ENCODE measurements around the gene TK2. TPM values are rescaled to one million over a fixed set of nuclear protein-coding genes. Genes with fewer than 3 reads are reported as not detected.
"Not testable (repeated sequence)": the region's sequence is repeated elsewhere in the genome, so short reads cannot be mapped to it uniquely, and the experiment has no call there.

Gene TK2
- total RNA-seq (2014; rRNA removed; shearing (Covaris generic)) = 10.3 and 15.8 TPM in 2 replicates

DNA sequence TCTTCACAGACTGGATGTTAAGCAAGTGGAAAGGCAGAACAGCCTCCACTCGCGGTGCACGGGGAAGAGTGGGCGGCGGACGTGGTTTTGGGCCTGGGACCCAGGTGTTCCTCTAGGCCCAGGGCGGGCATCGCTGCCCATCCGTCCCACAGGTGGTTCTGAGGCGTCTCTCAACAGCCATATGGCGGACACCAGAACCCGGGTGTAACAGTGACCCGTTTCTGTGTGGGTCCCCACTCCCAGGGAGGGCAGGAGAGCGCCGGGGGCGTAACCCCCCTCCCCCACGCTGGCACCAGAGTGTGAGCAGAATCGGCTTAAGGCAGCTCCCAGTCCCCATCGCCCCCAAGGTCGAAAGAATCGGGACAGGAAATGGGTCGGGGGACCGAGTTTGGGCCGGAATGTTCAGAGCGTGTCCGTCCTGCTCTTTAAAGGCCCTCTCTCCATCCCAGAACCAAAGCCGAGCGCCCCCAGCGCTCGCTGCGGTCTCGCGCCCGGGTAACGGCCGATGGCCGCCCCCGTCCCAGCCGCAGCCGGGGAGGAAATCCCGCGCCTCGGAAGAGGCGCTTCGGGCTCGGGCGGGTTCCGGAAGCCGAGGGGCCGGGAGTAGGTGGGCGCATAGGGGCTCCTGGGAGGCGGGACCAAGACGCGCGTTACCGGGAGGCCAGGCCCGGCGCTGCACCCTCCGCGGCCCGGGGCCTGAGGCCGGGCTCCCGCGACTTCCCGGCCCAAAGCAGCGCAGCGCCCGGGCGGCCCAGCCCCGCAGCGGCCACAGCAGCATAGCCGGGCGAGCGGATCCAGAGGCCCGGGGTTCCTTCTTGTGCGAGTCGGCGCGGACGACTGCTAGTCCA is at the start of gene TK2:
Gene TK2 (minus strand): TSS at position 839 of the 848 bp plus-strand sequence. CDS start 61 bp downstream, at position 778.
- peak; percentile 52 for DNase-seq (ENCODE audit: low spot score)
- in situ Hi-C loops (cut with HindIII; ENCODE audit: low sequenced_read_pairs) = no loop called here

DNA sequence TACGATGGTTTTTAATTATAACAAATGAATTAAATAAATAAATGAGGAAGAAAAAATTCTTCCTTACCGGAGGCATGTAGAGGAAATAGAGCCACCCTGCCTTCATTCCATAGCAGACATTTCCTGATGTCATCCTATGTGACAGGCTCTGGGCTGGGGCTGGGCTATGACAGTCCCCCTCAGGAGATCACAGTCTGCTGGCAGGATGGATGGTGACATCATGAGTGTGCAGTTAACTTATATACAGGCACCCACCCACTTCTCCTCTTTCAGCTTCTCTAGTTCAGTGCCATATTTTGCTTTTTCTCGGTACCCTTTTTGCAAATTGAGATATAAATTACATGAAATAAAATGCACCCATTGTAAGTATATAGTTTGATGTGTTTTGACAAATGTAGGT is 48.2 kb upstream of the TK2 start:
- DNase-seq (ENCODE audit: low spot score) = no peak
- in situ Hi-C loops (cut with HindIII; ENCODE audit: low sequenced_read_pairs) = no loop called here

DNA sequence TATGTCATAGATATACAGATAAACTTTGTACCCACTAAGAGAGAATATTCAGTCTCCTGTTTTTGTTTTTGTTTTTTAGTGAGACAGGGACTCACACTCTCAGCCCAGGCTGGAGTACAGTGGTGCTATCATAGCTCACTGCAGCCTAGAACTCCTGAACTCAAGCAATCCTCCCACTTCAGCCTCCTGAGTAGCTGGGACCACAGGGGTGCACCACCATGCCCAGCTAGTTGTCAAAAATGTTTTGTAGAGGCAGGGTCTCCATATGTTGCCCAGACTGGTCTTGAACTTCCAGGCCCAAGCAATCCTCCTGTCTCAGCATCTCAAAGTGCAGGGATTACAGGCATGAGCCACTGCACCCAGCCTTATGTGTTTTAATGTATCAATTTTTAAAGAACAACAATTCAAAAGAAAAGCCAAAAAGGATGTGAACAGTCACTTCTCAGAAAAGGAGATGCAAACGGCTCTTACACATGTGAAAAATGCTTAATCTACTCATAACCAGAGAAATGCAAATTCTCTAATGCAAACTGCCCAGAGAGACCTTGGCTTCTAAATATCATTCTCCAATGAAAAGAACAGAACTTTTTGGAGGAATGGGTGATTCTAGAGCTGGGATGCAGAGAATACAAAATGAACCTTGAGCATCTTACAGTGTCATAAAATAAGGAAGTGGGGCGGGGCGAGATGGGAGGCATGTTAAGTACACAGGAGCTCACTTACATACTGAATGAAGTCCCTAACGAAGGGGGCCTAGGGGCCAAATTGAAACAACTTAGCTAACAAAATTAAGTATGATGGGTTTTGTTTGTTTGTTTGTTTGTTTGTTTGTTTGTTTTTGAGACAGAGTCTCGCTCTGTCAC is 47.3 kb upstream of the TK2 start:
- in situ Hi-C loops (cut with HindIII; ENCODE audit: low sequenced_read_pairs) = no loop called here
- no peak for DNase-seq (ENCODE audit: low spot score)

DNA sequence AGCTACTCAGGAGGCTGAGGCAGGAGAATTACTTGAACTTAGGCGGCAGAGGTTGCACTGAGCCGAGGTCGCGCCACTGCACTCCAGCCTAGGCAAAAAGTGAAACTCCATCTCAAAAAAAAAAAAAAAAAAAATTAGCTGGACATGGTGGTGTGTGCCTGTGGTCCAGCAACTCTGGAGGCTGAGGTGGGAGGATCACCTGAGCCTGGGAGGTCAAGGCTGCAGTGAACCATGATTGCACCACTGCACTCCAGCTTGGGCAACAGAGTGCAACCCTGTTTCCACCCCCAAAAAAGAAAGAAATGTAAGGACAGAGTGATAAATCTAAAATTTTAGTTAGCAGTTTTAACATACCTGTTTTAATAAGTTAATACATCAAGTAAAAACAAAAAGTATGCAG is 46.6 kb upstream of the TK2 start:
- DNase-seq (ENCODE audit: low spot score); in situ Hi-C loops (cut with HindIII; ENCODE audit: low sequenced_read_pairs): not testable (repeated sequence)

DNA sequence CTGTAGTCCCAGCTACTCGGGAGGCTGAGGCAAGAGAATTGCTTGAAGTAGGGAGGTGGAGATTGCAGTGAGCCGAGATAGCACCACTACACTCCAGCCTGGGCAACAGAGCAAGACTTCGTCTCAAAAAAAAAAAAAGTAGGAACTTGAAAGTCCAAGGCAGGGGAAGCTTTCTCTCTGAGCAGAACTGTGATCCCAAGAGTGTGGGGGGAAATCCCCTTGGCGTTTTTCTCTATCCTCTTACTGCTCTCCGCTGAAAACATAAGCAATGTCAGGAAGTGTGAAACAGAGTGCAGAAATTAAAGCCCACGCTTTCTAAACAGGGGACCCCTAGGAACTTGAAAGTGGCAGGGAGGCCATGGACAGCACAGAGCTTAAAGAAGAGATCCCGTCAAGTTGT is 44.8 kb upstream of the TK2 start:
- DNase-seq (ENCODE audit: low spot score) = no peak
- in situ Hi-C loops (cut with HindIII; ENCODE audit: low sequenced_read_pairs) = no loop called here

DNA sequence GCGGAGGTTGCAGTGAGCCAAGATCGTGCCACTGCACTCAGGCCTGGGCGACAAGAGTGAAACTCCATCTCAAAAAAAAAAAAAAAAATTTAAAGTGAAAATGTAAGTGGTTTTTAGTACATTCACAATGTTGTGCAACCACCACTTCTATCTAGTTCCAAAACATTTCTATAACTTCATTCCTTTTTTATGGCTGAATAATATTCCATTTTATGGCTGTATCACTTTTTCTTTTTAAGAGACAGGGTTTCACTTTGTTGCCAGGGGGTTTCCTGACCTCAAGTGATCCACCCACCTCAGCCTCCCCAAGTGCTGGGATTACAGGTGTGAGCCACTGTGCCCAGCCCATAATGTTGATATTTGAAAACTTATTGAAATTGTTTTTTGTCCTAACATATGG is 42.9 kb upstream of the TK2 start:
- in situ Hi-C loops (cut with HindIII; ENCODE audit: low sequenced_read_pairs) = no loop called here

DNA sequence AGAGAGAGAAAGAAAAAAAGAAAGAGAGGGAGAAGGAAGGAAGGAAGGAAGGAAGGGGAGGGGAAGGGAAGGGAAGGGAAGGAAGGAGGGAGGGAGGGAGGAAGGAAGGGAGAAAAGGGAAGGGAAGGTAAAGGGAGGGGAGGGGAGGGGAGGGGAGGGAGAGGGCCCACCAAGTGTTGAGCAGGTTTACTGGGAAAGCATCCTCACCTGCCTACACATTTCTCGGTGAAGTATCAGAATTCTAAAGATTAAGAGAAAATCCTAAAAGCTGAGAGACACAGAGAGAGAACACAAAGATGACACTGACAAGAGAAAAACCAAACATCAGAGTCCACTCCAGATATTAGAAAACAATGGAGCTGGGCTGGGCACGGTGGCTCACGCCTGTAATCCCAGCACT is 42.3 kb upstream of the TK2 start:
- in situ Hi-C loops (cut with HindIII; ENCODE audit: low sequenced_read_pairs) = no loop called here
- no peak for DNase-seq (ENCODE audit: low spot score)

More for the DNA sequence above, 42.9 kb upstream of the TK2 start:
- no peak for DNase-seq (ENCODE audit: low spot score)

DNA sequence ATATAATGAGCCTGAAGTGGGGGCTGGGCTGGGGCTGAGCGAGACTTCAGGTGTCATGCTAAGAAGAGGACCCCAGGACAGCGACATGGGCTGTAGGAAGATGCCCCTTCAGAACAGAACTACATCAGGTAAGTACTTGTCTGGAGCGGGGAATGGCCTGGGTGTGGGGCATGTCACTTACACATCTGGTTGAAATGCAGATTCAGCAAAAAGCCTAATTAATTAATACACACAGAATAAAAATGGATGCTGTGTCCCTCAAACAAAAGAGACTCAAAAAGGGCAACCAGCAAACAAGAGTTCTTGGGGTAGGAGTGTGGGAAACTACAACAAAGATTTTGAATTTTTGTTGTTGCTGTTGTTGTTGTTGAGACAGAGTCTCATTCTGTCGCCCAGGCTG is 41.1 kb upstream of the TK2 start:
- no peak for DNase-seq (ENCODE audit: low spot score)
- in situ Hi-C loops (cut with HindIII; ENCODE audit: low sequenced_read_pairs) = no loop called here

DNA sequence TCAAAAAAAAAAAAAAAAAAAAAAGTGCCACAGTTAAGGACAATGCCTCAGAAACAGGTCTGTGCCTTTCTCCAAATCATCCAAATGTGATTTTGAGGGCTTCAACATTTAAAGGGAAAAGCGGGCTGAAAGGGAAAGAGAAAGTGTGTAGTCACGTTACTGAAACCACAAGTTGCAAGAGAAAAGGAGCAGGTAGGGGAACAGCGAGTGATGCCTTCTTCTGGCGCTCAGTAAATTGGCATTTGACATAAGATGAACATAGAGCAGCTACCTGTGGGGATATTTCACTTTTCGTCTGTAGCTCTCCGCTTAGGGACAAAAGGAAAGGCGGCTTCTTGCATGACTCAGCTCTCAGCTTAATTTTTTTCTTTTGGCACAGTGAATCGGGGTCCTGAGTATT is 40.4 kb upstream of the TK2 start:
- in situ Hi-C loops (cut with HindIII; ENCODE audit: low sequenced_read_pairs) = no loop called here
- DNase-seq (ENCODE audit: low spot score) = no peak

DNA sequence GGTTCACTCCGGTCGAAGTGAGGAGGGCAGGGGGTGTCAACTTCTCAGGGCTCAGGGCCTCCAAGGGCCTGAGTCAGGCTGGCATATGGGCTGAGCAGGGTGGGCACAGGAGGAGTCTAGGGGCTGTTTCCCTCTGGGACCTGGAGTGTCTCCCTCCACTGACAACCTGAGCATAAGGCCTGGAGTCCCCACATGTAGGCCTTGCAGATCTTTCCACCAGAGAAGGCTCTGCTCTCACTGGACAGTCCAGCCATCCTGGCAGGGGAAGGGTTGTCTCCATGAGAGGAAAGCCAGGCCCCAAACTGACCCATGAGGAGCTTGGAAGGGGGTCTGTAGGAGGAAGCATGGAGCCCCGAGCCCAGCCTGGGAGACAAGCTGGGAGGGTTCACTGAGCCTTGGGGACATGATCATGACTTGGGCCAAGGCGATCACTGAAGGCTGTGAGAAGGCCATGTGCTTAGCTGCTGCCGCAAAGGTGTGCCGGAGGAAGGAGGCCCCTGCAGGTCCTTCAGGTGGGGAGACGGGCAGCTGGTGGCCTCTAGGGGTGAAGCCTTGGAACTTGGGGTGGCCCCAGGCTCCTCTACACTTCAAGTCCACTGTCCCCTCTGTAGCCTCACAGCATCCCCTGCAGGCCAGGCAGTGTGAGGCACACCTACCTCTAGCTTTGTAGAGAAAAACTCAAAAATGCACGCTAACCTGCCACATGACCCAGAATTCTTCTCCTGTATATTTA is 39.2 kb upstream of the TK2 start:
- in situ Hi-C loops (cut with HindIII; ENCODE audit: low sequenced_read_pairs) = no loop called here

DNA sequence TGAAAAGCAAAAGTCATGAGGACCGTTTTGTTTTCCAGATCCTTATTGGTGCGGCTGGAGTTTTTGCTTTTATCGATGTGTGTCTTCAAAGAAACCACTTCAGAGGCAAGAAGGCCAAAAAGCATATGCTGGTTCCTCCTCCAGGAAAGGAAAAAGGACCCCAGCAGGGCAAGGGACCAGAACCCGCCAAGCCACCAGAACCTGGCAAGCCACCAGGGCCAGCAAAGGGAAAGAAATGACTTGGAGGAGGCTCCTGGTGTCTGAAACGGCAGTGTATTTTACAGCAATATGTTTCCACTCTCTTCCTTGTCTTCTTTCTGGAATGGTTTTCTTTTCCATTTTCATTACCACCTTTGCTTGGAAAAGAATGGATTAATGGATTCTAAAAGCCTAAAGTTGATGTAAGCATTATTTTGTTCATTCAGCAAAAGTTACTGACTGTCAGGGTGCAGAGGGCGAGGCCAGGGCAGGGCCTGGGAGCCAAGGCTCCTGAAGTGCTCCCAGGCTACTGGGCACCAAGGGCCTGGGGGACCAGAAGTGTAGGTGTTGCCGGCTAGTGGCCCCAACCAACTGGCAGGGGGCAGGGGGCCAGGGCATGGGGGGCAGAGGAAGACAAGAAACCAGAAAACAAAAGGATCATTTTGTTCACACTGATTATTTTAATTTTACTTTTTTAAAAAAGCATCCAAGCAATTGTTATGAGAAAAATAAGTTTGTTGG is 38.1 kb upstream of the TK2 start:
- no peak for DNase-seq (ENCODE audit: low spot score)
- in situ Hi-C loops (cut with HindIII; ENCODE audit: low sequenced_read_pairs) = no loop called here

More for the DNA sequence above, 39.2 kb upstream of the TK2 start:
- peak; percentile 29 for DNase-seq (ENCODE audit: low spot score)

DNA sequence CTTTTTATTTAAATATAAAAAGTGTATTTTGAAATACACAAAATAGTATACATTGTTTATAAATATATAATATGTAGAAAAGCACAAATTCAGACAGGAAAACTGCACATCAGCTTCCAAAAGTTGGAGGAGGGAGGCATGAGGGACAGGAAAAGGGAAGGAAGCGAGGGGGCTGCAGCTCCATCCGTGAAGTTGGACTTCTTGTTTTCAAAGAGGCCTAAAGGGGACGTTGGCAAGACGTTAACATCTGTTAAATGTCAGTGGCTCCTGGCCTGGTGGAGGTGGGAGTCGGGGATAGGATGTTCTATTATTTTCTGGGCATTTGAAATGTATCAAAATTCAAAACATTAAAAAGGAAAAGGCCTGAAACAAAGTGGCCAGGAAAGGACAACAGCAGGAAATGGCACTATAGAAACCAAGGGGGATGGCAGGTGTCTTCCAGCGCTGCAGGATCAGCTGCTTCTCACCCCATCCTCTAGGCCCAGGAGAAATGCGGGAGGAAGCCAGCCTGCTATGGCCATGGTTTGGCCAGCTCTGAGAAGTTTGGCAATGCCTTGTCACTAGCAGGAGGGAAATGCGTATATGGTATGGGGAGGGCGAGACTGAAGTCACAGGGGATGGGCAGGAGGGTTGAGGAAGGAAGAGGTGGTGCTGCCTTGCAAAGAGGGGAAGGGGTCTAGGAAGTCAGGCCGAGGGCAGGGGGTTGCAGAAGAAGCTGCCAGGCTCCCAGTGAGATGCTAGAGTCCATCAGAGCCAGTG is 35.7 kb upstream of the TK2 start:
- in situ Hi-C loops (cut with HindIII; ENCODE audit: low sequenced_read_pairs) = no loop called here
- no peak for DNase-seq (ENCODE audit: low spot score)

DNA sequence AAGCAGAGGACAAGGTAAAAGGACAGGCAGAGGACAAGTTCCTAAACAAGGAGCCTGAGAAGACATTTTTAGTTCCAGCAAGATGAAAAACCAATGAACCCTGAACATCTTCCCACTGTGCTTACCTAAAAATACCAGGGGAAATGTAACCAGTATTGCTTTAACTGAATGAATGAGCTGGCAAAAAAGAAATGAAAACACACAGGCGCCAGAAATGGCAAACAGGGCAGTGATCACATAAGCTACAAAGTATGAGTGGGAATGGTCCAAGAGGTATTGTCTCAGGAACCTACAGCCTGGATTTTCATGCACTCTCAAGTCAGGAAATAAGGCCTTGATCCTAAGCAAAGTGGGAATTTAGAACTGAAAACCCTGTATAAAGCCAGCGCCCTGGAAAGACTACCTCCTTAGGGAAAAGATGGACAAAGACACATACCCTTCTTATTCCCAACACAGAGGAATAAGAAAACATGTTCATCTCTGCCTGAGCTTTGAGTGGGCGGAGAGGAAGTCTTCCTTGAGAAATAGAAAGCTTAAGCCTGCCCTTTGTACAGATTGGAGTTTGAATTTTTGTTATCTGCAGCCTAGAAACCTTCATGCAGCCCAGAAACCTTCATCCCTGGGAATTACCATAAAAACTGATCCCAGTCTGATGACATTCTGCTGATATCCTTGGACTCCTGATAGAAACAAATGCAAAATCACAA is 31.5 kb upstream of the TK2 start:
- no peak for DNase-seq (ENCODE audit: low spot score)
- in situ Hi-C loops (cut with HindIII; ENCODE audit: low sequenced_read_pairs) = no loop called here

DNA sequence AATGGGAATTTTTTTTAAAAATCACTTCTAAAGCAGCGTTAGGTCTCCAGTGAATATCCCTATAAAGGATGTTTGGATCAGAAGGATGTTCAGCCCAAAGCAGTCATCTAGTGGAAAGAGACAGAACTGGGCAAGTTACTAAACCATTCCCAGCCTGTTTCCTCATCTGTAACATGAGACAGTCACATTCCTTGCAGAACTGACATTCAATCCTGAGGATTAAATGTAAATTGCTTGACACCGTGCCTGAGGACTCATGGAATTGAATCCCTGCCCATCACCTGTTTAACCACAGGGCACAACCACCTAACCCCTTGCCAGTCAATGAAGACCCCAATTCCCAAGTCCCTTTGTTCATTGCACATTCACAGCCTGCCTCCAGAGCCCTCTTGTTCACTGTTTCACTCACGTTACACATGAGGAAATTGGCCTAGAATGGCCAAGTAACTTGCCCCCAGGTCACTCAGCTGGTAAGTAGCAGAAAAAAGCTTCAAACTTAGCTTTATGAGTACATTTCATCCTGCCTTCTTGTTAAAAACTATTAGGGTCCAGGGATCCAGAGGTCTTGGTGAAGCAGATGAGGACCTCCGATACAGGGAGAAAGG is 30.8 kb upstream of the TK2 start:
- in situ Hi-C loops (cut with HindIII; ENCODE audit: low sequenced_read_pairs) = no loop called here
- DNase-seq (ENCODE audit: low spot score) = no peak

DNA sequence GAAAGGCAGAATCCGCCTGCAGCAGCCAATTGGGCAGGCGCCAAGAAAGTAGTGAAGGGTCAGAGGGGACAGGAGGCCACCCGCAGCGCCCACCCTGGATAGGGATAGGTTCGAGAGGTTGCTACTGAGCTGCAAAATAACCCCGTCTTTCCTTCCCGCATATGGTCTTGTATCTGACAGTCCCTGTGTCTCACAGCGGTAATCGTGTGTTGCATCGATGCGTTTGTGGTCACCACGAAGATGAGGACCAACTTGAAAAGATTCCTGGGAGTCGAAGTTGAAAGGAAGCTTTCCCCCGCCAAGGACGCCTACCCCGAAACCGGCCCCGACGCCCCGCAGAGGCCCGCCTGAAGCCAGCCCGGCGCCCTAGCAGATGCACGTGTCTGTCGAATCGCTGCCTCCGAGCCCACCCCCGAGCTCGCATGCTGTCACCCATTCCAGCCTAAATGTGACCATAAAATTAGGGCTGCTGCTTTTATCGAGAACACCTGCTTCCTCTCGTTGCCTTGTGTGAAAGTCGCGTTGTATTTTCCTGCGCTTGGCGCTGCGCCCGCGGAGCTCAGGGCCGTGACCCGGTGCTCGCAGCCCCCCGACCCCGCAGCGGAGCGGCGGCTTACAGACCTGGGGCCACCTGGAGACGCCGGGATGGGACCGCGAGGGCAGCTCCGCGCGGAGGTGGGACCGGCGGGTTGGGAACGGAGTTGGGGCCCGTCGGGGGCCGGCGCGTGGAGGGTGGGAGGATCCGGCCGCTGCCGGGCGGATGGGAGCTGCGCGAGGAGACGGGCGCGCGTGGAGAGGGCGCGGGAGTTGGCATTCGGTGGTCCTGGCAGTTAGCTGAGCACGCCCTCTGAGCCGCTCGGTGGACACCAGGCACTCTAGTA is 29.0 kb upstream of the TK2 start, which contains the start of gene CMTM2:
Gene CMTM2 (plus strand): TSS at position 813 of the 881 bp plus-strand sequence. CDS start 145 bp downstream, outside the sequence.
- in situ Hi-C loops (cut with HindIII; ENCODE audit: low sequenced_read_pairs) = no loop called here
- peak; percentile 4 for DNase-seq (ENCODE audit: low spot score)

DNA sequence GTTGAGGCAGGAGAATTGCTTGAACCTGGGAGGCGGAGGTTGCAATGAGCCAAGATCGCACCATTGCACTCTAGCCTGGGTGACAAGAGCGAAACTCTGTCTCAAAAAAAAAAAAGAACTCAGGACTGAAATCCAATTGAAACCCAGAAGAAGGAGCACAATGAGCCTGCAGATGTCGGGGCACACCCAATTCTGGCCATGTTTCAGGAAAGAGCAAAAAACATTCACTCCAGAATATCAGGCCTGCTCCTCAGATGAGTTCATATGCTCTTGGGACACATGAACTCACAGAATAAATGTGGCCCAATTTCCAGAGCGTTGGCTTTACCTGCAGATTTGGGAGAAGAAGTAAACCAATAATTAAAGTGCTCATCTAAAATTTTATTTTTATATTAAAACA is 26.4 kb upstream of the TK2 start:
- in situ Hi-C loops (cut with HindIII; ENCODE audit: low sequenced_read_pairs) = no loop called here
- DNase-seq (ENCODE audit: low spot score) = no peak

Data from G401 (cell line).